H1 (cell line): ENCODE measurements around the gene SRPK3.

Experiments
- EZH2 ChIP-seq: fragments of 200-600 bp; sonication (generic); IDR thresholded peaks from 2 replicates; pipeline ENCODE4 v1.7.1; 2012; ENCODE audit warnings: low read depth, mild to moderate bottlenecking, moderate library complexity, low read length, inconsistent platforms; ENCODE audit not compliant: severe bottlenecking
- KDM1A ChIP-seq: fragments of 200-600, 300-600 bp; sonication (generic); IDR thresholded peaks from 2 replicates; pipeline ENCODE4 v1.7.1; 2016; ENCODE audit warnings: mild to moderate bottlenecking, low read length, borderline replicate concordance
- RAD21 ChIP-seq, 2 experiments: IDR thresholded peaks in 1 of 2; conservative IDR thresholded peaks in 1 of 2; 2 replicates each; pipeline ENCODE4 v1.6.1; 2011; ENCODE audit warnings: low read depth in 2 of 2, low read length in 2 of 2, improper control_type of control experiment in 1 of 2, inconsistent platforms in 1 of 2, mild to moderate bottlenecking in 1 of 2, moderate library complexity in 1 of 2
- RFX5 ChIP-seq: IDR thresholded peaks from 2 replicates; pipeline ENCODE4 v1.6.1; 2011; ENCODE audit warnings: low read depth, low read length, improper control_type of control experiment, borderline replicate concordance
- SIN3A ChIP-seq, 2 experiments: IDR thresholded peaks in 1 of 2; conservative IDR thresholded peaks in 1 of 2; 2 replicates each; pipeline ENCODE4 v1.6.1; 2011 to 2012; ENCODE audit warnings: low read length in 2 of 2, improper control_type of control experiment in 1 of 2, low read depth in 1 of 2, mild to moderate bottlenecking in 1 of 2
- SIRT6 ChIP-seq: IDR thresholded peaks from one replicate; pipeline ENCODE4 v1.7.1; 2012; ENCODE audit warnings: low read length, inconsistent platforms
- TF ChIP-seq, protein P1 (sequence below), 3 experiments: IDR thresholded peaks; 1 replicate in 2 of 3; 2 replicates in 1 of 3; pipeline versions ENCODE4 v1.5.1 to v1.6.1; 2011; ENCODE audit warnings: low read length in 3 of 3, mild to moderate bottlenecking in 3 of 3, inconsistent platforms in 2 of 3, low read depth in 1 of 3, moderate library complexity in 1 of 3; ENCODE audit not compliant: insufficient read depth in 1 of 3; ENCODE audit errors: control extremely low read depth in 1 of 3
- TF ChIP-seq, protein P2 (sequence below): IDR thresholded peaks from 2 replicates; pipeline ENCODE4 v1.6.1; 2012; ENCODE audit warnings: inconsistent platforms

DNA sequence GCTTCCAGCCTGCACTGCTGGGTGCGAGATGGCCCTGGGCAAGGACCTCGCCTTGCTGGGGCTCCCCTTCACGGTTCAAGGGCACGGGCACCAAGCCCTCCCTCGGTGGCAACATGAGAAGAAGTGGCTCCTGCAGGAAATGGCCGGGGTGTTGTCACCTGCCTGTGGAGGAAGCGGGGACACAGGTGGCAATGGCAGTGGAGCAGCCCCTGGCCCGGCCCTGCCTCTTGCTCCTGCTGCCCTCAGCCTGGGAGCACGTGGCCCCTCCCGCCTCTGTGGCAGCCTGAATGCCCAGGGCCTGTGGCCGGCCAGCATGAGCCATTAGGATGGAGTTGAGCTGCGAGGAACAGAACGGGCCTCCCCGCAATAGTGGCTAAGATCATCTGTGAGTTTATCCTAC is 39.4 kb upstream of the SRPK3 start:
- TF ChIP-seq, protein P1, sequence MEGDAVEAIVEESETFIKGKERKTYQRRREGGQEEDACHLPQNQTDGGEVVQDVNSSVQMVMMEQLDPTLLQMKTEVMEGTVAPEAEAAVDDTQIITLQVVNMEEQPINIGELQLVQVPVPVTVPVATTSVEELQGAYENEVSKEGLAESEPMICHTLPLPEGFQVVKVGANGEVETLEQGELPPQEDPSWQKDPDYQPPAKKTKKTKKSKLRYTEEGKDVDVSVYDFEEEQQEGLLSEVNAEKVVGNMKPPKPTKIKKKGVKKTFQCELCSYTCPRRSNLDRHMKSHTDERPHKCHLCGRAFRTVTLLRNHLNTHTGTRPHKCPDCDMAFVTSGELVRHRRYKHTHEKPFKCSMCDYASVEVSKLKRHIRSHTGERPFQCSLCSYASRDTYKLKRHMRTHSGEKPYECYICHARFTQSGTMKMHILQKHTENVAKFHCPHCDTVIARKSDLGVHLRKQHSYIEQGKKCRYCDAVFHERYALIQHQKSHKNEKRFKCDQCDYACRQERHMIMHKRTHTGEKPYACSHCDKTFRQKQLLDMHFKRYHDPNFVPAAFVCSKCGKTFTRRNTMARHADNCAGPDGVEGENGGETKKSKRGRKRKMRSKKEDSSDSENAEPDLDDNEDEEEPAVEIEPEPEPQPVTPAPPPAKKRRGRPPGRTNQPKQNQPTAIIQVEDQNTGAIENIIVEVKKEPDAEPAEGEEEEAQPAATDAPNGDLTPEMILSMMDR (IDR thresholded peaks at IDR 0.05; ENCODE audit: control extremely low read depth in 1 of 3, insufficient read depth in 1 of 3, low read depth in 1 of 3, low read length in 3 of 3), result no peak
- no peak for TF ChIP-seq SIRT6
- TF ChIP-seq, protein P2, sequence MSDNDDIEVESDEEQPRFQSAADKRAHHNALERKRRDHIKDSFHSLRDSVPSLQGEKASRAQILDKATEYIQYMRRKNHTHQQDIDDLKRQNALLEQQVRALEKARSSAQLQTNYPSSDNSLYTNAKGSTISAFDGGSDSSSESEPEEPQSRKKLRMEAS, result no peak
- TF ChIP-seq RFX5, result no peak
- no peak for TF ChIP-seq EZH2
- TF ChIP-seq RAD21 (IDR thresholded peaks at IDR 0.05 in 1 of 2, conservative IDR thresholded peaks at IDR 0.05 in 1 of 2; ENCODE audit: low read depth in 2 of 2, low read length in 2 of 2), result no peak
- TF ChIP-seq KDM1A, result no peak
- no peak for TF ChIP-seq SIN3A (conservative IDR thresholded peaks at IDR 0.05 in 1 of 2, IDR thresholded peaks at IDR 0.05 in 1 of 2; ENCODE audit: low read depth in 1 of 2, low read length in 2 of 2)
